SU-DHL-6 (cell line): Measurements from ENCODE around the gene UFD1.

ENCODE experiments used
- CTCF ChIP-seq: fragments of 200-600 bp; sonication (generic); IDR thresholded peaks from one replicate; pipeline ENCODE4 v1.5.1; 2017; ENCODE audit warnings: antibody characterized with exemption, mild to moderate bottlenecking, low read length, moderate library complexity; ENCODE audit not compliant: insufficient read depth, poor library complexity, severe bottlenecking
- EZH2phosphoT487 ChIP-seq: fragments of 200-600 bp; sonication (generic), shearing (Covaris generic); conservative IDR thresholded peaks from 2 replicates; pipeline ENCODE4 v1.6.1; 2018; ENCODE audit warnings: mild to moderate bottlenecking, antibody characterized with exemption, low read length, moderate library complexity, mixed read lengths

DNA sequence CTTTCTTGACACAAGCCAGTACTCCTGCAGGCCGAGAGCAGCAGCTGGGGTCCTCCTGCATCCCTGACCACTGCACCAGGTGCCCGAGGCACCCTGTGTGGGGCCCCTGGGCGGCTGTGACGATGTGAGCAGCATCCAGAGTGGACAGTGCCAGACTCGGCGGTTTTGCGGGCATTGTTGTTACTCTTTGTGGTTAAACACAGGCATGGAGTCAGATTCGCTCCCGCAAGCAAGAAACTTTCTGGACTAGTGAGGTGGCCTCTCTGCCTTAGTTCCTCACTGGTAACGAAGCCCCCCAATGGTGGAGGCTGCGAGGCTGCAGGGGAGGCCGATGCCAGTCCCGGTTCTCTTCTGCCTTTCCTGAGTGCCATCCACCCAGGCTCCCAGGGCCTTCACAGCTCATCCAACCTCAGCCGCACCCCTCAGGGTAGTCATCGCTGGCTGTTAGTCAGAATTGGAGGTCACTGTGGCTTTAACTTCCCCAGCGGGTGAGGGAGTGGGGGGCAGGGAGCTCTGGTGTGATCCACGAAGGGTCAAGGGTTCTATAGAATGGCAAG is 48.9 kb upstream of the UFD1 start:
- TF ChIP-seq CTCF = no peak
- TF ChIP-seq EZH2phosphoT487 = no peak
